GM23338 (cell line): ENCODE measurements around the gene SERPINB6. TPM values are rescaled to one million over a fixed set of nuclear protein-coding genes. Genes with fewer than 3 reads are reported as not detected.
A peak's percentile ranks its signal among the peaks of the same experiment; 100 is the strongest.
"Not testable (repeated sequence)": the region's sequence is repeated elsewhere in the genome, so short reads cannot be mapped to it uniquely, and the experiment has no call there.

Experiments used
- ATAC-seq: fragments of 200-7000 bp; cut with Tn5 transposase; 3 replicates; pipeline ENCODE4 v1.9.1; 2020
- DNase-seq: peaks from one replicate; pipeline ENCODE4 v3.0.0-alpha.2; 2015; ENCODE audit warnings: low spot score
- H2AFZ ChIP-seq: fragments of 200-600 bp; sonication (generic); 2 replicates; pipeline ENCODE4 v1.8.0; 2016; ENCODE audit warnings: antibody characterized with exemption, mild to moderate bottlenecking, moderate library complexity
- H3F3A ChIP-seq: fragments of 200-600 bp; sonication (generic); replicated peaks from 2 replicates; pipeline ENCODE4 v1.8.0; 2017; ENCODE audit warnings: antibody characterized with exemption, mixed run types, low read depth
- H3K27ac ChIP-seq: fragments of 200-600 bp; sonication (generic); 2 replicates; pipeline ENCODE4 v1.6.1; 2016; ENCODE audit warnings: low read depth
- H3K27me3 ChIP-seq: fragments of 200-600 bp; sonication (generic); 2 replicates; pipeline ENCODE4 v1.8.0; 2016; ENCODE audit warnings: mild to moderate bottlenecking, mixed run types, moderate library complexity; ENCODE audit not compliant: insufficient read depth
- H3K36me3 ChIP-seq: fragments of 200-600 bp; sonication (generic); 2 replicates; pipeline ENCODE4 v1.8.0; 2016; ENCODE audit warnings: mild to moderate bottlenecking; ENCODE audit not compliant: insufficient read depth
- H3K4me1 ChIP-seq: fragments of 200-600 bp; sonication (generic); 2 replicates; pipeline ENCODE4 v1.8.0; 2016; ENCODE audit warnings: mild to moderate bottlenecking, moderate library complexity; ENCODE audit not compliant: insufficient read depth
- H3K4me2 ChIP-seq: fragments of 200-600 bp; sonication (generic); 2 replicates; pipeline ENCODE4 v1.7.1; 2017; ENCODE audit warnings: mixed run types
- H3K4me3 ChIP-seq: fragments of 200-600 bp; sonication (generic); 2 replicates; pipeline ENCODE4 v1.6.1; 2016; ENCODE audit warnings: mixed run types
- H3K79me2 ChIP-seq: fragments of 200-600 bp; sonication (generic); replicated peaks from 2 replicates; pipeline ENCODE4 v1.8.0; 2017; ENCODE audit warnings: mild to moderate bottlenecking; ENCODE audit not compliant: insufficient read depth
- H3K9me2 ChIP-seq: fragments of 200-600 bp; sonication (generic); 2 replicates; pipeline ENCODE4 v1.8.0; 2017; ENCODE audit not compliant: insufficient read depth
- H4K20me1 ChIP-seq: fragments of 200-600 bp; sonication (generic); replicated peaks from 2 replicates; pipeline ENCODE4 v1.8.0; 2017; ENCODE audit warnings: mild to moderate bottlenecking; ENCODE audit not compliant: insufficient read depth
- H3K27ac Mint-ChIP-seq: 2 replicates; pipeline ENCODE4 v1.8.0; 2020; ENCODE audit warnings: inconsistent platforms, mild to moderate bottlenecking, moderate library complexity, mixed read lengths
- H3K27me3 Mint-ChIP-seq: 3 replicates; pipeline ENCODE4 v1.8.0; 2022; ENCODE audit warnings: low read depth, mild to moderate bottlenecking, moderate library complexity, mixed read lengths, inconsistent platforms; ENCODE audit not compliant: insufficient read depth, poor library complexity
- H3K36me3 Mint-ChIP-seq: 3 replicates; pipeline ENCODE4 v1.8.0; 2021; ENCODE audit warnings: low read depth, mild to moderate bottlenecking, inconsistent platforms, moderate library complexity, mixed read lengths
- H3K4me1 Mint-ChIP-seq: 3 replicates; pipeline ENCODE4 v1.8.0; 2020; ENCODE audit warnings: mild to moderate bottlenecking, inconsistent platforms, mixed read lengths
- H3K4me3 Mint-ChIP-seq: 3 replicates; pipeline ENCODE4 v1.8.0; 2021; ENCODE audit warnings: moderate library complexity, mild to moderate bottlenecking, inconsistent platforms, mixed read lengths
- H3K9me3 Mint-ChIP-seq: 3 replicates; pipeline ENCODE4 v1.8.0; 2020; ENCODE audit warnings: moderate library complexity, mild to moderate bottlenecking, inconsistent platforms, mixed read lengths
- CTCF ChIP-seq, 2 experiments: fragments of 200-600 bp in 1 of 2; sonication (generic) in 1 of 2; conservative IDR thresholded peaks; 2 replicates each; pipeline versions ENCODE4 v1.5.1 to v1.6.1; 2016 to 2017; ENCODE audit warnings: antibody characterized with exemption in 2 of 2, low read depth in 2 of 2, mild to moderate bottlenecking in 2 of 2, moderate library complexity in 1 of 2
- EZH2phosphoT487 ChIP-seq: fragments of 200-600 bp; sonication (generic); IDR thresholded peaks from one replicate; pipeline ENCODE4 v1.8.1; 2018; ENCODE audit warnings: antibody characterized with exemption; ENCODE audit not compliant: unreplicated experiment
- JUNB ChIP-seq: IDR thresholded peaks from one replicate; pipeline ENCODE4 v1.6.1; 2016; ENCODE audit warnings: antibody characterized with exemption; ENCODE audit not compliant: unreplicated experiment
- NANOG ChIP-seq: IDR thresholded peaks from 2 replicates; pipeline ENCODE4 v1.6.1; 2016; ENCODE audit warnings: antibody characterized with exemption, borderline replicate concordance
- polyA plus RNA-seq: library from polyadenylated mRNA; unstranded; fragments of >200 nt; fragmentation: Nextera tagmentation; extraction: Ambion mirVana; gene quantifications from 2 replicates; pipeline ENCODE4 v1.2.1, GENCODE V29; 2016
- total RNA-seq: library from RNA; depleted of rRNA; stranded (reverse); fragments of >200 nt; shearing (Covaris generic); gene quantifications from 2 replicates; pipeline ENCODE4 v1.2.3, GENCODE V29; 2014

Gene SERPINB6
- total and polyA plus RNA-seq, 2 experiments from 2014 or later, result 25.9 to 38.5 TPM

GRCh38 chr6:2931970-2932748 lies 39.2 kb downstream of the SERPINB6 start (continued):
- peak; percentile 94 to 99 for TF ChIP-seq CTCF (conservative IDR thresholded peaks at IDR 0.05; ENCODE audit: low read depth in 2 of 2)

- Histone ChIP-seq H3K36me3 (no peaks in the 10 kb centered on the region), H3F3A (0 out of 2 replicates have a peak, but pooled peaks cover 3% of the 10 kb centered on the region), H3K27me3 (no peaks in the 10 kb centered on the region), H3K27ac (peak overlapping the region; percentile 99), H3K79me2 (no peaks in the 10 kb centered on the region), H3K4me2 (peak overlapping the region; percentile 39), H4K20me1 (no peaks in the 10 kb centered on the region), H3K4me1 (peaks cover 40% of the 10 kb centered on the region), H2AFZ (no peak overlapping the region), H3K9me2 (no peaks in the 10 kb centered on the region), H3K4me3 (no peak overlapping the region; the same call in 1 of the 2 replicates)
- Mint-ChIP-seq H3K27me3 (peaks cover 4% of the 10 kb centered on the region), H3K9me3 (no peaks in the 10 kb centered on the region), H3K36me3 (no peaks in the 10 kb centered on the region), H3K27ac (peak overlapping the region; percentile 89), H3K4me1 (peaks cover 59% of the 10 kb centered on the region), H3K4me3 (peak overlapping the region; percentile 35; the same call in 2 of the 3 replicates)
- peak; percentile 72 for TF ChIP-seq NANOG
- TF ChIP-seq EZH2phosphoT487, result no peak
- TF ChIP-seq JUNB, result no peak
- DNase-seq (peak; percentile 72), ATAC-seq (no peak)
Observed at GRCh38 chr6:2931055-2931454, 40.3 kb downstream of the SERPINB6 start.

GRCh38 chr6:2927931-2928330 lies 43.4 kb downstream of the SERPINB6 start:
- not testable (repeated sequence) for H3F3A ChIP-seq, H2AFZ ChIP-seq, H3K27me3 ChIP-seq, H3K36me3 Mint-ChIP-seq, H4K20me1 ChIP-seq, H3K79me2 ChIP-seq, H3K4me3 ChIP-seq, H3K36me3 ChIP-seq, H3K27me3 Mint-ChIP-seq, H3K9me3 Mint-ChIP-seq, ATAC-seq, H3K9me2 ChIP-seq
- 0 out of 2 replicates have a peak, but pooled peaks have one; percentile 13 for TF ChIP-seq NANOG
- H3K4me1 ChIP-seq, result peaks cover 61% of the 10 kb centered on the region
- peak; percentile 66 for DNase-seq
- peak overlapping the region; percentile 9; the same call in 2 of the 3 replicates for H3K4me3 Mint-ChIP-seq
- H3K4me2 ChIP-seq, result peak overlapping the region; percentile 46; the same call in 1 of the 2 replicates
- H3K27ac Mint-ChIP-seq, result peak overlapping the region; percentile 96
- H3K4me1 Mint-ChIP-seq, result peaks cover 80% of the 10 kb centered on the region
- H3K27ac ChIP-seq, result peak overlapping the region; percentile 99

GRCh38 chr6:2925842-2926747 lies 45.3 kb downstream of the SERPINB6 start:
- H3K27ac ChIP-seq, result peak overlapping the region; percentile 99
- H3K4me3 Mint-ChIP-seq, H3K36me3 ChIP-seq, H3K4me2 ChIP-seq, H3K79me2 ChIP-seq, ATAC-seq, H3K9me2 ChIP-seq, H3F3A ChIP-seq, H4K20me1 ChIP-seq, H2AFZ ChIP-seq, H3K9me3 Mint-ChIP-seq, H3K27me3 ChIP-seq, H3K36me3 Mint-ChIP-seq, H3K4me3 ChIP-seq, H3K27me3 Mint-ChIP-seq: not testable (repeated sequence)
- peaks cover 78% of the 10 kb centered on the region for H3K4me1 Mint-ChIP-seq
- DNase-seq, result peak; percentile 64
- H3K27ac Mint-ChIP-seq, result peak overlapping the region; percentile 37
- H3K4me1 ChIP-seq, result peaks cover 58% of the 10 kb centered on the region
